GM12875 (cell line): Measurements from ENCODE around the gene NLRP9.

Source experiments
- H3K4me3 ChIP-seq: one replicate; pipeline ENCODE4 v1.5.1; 2011; ENCODE audit warnings: low read depth, low read length, control low read depth
- CTCF ChIP-seq: IDR thresholded peaks from 2 replicates; pipeline ENCODE4 v1.5.1; 2011; ENCODE audit warnings: low read depth, mild to moderate bottlenecking, control low read depth, inconsistent platforms, low read length, moderate library complexity, borderline replicate concordance; ENCODE audit not compliant: insufficient read depth

NLRP9 gene

GRCh38 chr19:55669418-55670279 is 68.6 kb downstream of the NLRP9 start:
- TF ChIP-seq CTCF = no peak
- no peak overlapping the region for H3K4me3 ChIP-seq

- H3K4me3 ChIP-seq = no peak overlapping the region
- no peak for TF ChIP-seq CTCF
Measured at GRCh38 chr19:55668603-55669348, 69.4 kb downstream of the NLRP9 start.

GRCh38 chr19:55667958-55668357 is 70.2 kb downstream of the NLRP9 start:
- no peak overlapping the region for H3K4me3 ChIP-seq
- no peak for TF ChIP-seq CTCF

- TF ChIP-seq CTCF = no peak
- no peak overlapping the region for H3K4me3 ChIP-seq
Measured at GRCh38 chr19:55667511-55667910, 70.7 kb downstream of the NLRP9 start.

- H3K4me3 ChIP-seq = no peak overlapping the region
- TF ChIP-seq CTCF = no peak
Measured at GRCh38 chr19:55667006-55667381, 71.2 kb downstream of the NLRP9 start.

- no peak overlapping the region for H3K4me3 ChIP-seq
- TF ChIP-seq CTCF = no peak
Measured at GRCh38 chr19:55666343-55667005, 71.7 kb downstream of the NLRP9 start.
